MM.1S (cell line): Measurements from ENCODE around the gene PTTG1IP.

Experiments used
- CTCF ChIP-seq: fragments of 300-600 bp; sonication (generic); IDR thresholded peaks from 2 replicates; pipeline ENCODE4 v1.5.1; 2016; ENCODE audit warnings: antibody characterized with exemption, low read length, mixed read lengths
- EZH2 ChIP-seq: fragments of 300-600 bp; sonication (generic); optimal IDR thresholded peaks from 2 replicates; pipeline ENCODE3; 2017; ENCODE audit warnings: low read depth, mild to moderate bottlenecking, antibody characterized with exemption, low read length, mixed read lengths

DNA sequence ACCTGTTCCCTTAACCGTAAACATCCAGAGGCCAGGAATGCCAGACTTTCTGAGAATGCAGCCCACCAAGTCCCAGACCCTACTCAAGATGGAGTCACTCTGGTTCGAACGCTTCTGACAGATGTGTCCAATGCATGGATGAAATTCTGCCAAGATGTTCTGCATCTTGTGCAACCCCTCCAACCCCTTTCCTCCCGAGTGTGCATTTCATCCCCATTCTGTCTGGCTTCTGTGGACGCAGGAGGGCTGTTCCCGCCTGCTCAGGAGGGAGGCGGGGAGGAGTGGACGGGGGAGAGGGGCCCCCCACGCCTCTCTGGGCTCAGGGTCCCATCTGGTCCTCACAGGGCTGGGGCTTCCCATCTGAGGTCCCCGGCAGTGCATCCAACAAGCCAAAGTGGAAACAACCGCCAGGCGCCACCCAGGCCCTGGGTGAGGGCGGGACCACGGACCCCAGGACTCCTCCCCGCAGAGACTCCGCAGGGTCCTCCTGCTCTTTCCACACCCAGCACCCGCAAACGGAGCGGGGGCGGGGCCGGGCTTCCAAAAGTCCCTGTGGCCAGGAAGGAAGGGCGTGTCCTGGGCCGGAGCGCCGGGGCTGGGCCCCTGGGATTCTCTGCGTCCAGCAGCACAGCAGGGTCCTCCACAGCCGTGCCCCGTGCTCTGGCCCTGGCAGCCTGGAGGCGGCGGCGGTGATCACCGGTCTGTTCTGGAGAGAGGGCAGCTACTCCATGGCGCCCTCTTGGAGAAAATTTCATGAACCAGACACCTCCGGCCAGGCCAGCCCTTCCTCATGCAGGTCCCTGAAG, 27.9 kb downstream of the PTTG1IP start:
- TF ChIP-seq EZH2, result no peak
- peak; percentile 61 for TF ChIP-seq CTCF
